NCI-H2196 treated with DMSO at 0.1 percent for 48 hours (cell line): ENCODE data around the gene STK11.
"Not testable (repeated sequence)": the region's sequence is repeated elsewhere in the genome, so short reads cannot be mapped to it uniquely, and the experiment has no call there.

Experiments
- DNase-seq: peaks from one replicate; lab custom pipeline; 2025; ENCODE audit not compliant: unreplicated experiment; lab: John Stamatoyannopoulos, UW

Gene STK11

DNA sequence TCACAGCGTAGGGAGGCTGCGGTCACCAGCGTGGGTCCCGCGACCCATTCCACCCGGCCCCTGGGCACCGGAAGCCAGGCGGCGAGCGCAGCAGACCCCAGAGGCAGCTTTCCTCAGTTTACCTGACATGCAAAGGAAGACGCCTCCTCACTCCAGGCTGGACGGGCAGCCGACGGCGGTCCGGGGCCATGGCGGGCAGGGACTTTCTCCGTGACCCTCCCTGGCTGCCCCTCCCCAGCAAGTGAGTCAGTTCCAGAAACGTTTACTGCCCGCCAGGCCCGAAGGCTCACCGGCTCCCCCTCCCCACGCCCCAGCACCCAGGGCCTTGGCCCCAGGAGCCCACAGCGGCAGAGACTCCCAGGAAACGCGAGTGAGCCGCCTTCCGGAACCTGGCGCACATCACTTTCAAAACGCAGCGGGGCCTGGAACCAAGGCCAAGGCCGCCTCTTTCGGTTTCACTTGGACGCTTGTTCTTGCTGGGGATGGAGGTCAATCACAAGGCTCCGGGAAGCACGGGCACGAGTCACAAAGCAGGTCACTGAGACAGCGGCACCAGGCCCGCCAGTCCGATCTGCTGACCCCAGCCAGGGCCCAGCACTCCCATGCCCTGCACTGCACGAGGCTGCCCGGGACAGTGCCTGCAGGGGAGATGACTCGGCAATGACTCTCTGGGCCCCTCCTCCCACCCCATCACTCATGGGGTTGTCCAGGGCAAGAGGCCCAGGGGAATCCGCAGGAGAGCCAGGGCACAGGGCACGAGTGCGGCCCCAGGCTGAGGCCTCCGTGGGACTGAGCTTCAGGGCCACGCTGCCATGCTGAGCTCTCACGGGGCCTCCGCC, 36.8 kb upstream of the STK11 start:
- no peak for DNase-seq

DNA sequence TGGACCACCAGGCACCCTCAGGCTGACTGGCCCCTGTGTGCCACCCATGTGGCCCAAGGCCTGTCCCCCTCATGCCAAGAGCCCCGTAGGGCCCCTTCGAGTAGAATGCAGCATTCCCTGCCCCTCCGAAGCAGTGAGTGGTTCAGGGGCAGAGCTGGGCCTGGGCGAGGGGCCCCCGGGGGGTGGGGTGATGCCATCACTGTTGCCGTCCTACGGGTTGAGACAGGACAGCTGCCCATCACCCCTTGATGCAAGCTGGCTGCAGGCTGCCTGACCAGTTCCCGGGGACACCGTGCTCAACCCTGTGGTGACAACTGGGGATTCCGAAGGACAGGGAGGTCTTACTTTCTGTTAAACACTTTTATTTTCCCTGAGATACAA, 36.2 kb upstream of the STK11 start:
- no peak for DNase-seq

- no peak for DNase-seq
Measured at GRCh38 chr19:1169921-1170885, 35.4 kb upstream of the STK11 start.

GRCh38 chr19:1170938-1171754, 34.4 kb upstream of the STK11 start:
- no peak for DNase-seq

GRCh38 chr19:1171755-1172352, 33.7 kb upstream of the STK11 start:
- peak; percentile 35 for DNase-seq

GRCh38 chr19:1172353-1173158, 33.0 kb upstream of the STK11 start:
- DNase-seq, result no peak

DNA sequence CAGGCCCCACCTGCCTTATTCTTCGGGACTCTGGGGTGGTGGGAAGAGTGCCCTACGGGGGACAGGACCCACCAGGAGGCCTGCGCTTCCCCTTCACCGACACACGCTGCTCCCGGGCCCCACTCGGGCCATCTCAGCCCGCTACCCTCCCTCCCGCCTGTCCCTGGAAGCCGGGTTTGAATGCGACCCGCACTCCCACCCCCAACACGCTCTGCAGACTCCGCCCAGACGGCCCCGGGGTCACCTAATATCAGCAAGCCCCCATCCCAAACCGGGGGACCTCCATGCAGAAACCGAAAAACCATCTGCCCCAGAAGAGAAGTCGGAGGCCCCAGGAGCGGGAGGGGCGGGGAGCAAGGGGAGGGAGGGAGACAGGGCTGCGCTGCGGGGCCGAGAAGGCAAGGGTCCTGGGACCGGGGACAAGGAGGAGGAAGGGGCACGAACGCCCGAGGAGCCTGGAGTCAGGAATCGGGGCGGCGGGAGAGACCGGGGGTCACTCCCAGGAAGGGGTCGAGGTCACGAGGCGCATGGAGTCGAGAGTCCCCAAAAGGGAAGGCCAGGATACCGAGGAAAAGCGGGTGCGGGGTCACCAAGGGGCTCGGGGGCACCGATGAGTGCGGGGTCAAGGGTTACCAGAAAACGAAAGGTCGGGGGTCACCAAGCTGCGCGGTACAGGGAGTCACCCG, 32.3 kb upstream of the STK11 start:
- no peak for DNase-seq

DNA sequence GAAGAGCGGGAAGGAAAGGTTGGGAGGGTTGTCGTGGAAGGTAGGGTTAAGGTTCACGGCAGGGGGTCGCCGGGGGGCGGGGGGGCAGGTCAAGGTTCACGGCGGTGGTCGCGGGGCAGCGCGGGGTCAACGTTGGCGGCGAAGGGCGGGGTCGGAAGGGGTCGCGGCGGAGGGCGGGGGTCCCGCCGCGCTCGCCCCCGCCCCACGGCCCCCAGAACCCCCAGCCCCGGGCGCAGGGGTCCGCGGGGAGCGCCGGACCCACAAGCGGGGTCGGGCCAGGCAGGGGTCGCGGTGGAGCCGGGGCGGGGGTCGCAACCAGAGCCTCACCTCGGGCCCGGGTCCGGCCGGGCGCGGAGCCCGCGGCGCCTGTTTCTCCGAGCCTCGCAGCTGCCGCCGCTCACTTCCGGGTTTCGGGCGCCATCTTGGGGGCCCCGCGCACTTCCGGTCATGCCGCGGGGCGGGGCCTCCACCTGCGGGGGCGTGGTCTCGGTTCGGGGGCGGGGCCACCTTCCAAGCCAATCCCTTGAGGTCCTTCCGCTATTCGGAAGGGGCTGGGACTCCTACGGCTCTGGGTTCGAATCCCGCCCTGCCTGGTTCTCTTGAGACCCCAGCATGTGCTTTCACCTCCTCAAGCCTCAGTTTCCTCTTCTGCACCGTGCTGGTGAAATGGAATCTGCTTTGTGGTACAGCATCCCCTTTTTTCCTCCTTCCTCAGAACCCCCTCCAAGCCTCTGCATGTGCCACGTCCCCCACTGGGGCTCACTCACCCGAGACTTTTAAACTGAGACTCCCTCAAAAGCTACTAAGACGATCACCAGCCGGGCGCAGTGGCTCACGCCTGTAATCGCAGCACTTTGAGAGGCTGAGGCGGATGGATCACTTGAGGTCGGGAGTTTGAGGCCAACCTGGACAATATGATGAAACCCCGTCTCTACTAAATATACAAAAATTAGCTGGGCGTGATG, 31.5 kb upstream of the STK11 start, which contains the start of gene SBNO2:
Gene SBNO2, minus strand, starts transcription at position 424 of the 965 bp plus-strand sequence. CDS start 19,992 bp downstream, outside the sequence.
- DNase-seq, result peak; percentile 62

GRCh38 chr19:1177322-1178114, 28.1 kb upstream of the STK11 start:
- DNase-seq, result no peak

DNA sequence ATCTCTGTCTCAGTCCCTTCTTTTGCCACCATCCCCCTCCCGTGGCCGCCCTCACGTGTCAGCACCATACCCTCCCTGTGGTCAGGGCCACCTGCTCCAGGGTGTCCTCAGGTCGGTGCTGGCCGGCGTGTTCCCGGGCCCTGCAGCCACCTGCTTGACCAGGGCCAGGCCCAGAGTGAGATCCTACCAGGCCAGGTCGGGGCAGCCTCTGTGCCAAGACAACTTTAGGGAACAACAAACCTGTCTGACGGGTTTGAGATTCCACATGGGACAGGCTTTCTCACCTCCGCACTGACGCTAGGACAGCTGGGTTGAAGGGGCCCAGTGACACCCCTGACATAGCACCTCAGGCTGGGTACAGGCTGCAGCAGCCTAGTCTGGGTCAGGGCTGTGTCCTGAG, 24.0 kb upstream of the STK11 start:
- no peak for DNase-seq

DNA sequence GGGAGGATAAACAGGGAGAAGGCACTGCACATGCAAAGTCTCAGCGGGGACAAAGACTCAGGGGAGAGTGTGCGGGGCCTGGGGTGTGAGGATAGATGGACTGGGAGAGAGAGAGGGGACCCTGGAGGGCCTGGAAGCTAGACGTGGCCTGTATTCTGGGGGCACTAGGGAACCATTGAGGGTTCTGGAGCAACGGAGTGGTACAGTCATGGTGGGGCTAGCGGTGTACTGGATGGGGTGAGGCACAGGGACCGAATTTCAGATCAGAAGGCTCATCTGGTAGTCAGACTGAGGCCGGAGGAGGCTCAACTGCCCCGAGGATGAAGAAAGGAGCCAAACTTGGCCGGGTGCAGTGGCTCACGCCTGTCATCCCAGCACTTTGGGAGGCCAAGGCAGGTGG, 23.5 kb upstream of the STK11 start:
- DNase-seq, result no peak

DNA sequence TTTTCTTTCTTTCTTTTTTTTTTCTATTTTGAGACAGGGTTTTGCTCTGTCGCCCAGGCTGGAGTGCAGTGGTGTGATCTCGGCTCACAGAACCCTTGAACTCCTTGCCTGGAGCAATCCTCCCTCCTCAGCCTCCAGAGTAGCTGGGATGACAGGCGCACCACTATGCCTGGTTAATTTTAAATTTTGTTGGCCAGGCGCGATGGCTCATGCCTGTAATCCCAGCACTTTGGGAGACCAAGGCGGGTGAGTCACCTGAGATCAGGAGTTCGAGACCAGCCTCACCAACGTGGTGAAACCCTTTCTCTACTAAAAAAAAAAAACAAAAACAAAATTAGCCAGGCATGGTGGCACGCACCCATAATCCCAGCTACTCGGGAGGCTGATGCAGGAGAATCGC, 22.9 kb upstream of the STK11 start:
- DNase-seq, result no peak

GRCh38 chr19:1183543-1184172, 21.9 kb upstream of the STK11 start:
- DNase-seq, result no peak

DNA sequence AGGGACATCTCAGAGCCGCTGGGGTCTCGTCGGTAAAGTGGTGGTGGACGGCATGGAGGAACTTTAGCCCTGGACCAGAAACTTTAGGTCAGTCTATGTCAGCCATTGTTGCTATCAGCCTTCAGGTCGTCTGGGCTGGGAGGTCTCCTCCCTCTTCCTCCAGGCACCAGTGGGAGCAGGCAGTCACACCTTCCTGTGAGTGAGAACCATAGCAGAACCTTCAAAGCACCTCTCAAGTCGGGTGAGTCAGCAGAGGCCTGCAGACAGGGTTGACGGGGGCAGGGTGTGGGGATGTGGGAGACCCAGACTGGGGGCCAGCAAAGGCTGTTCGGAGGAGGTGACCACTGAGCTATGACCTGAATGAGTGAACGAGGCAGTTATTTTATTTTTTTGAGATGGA, 16.2 kb upstream of the STK11 start:
- DNase-seq, result no peak

- DNase-seq, result no peak
Measured at GRCh38 chr19:1199531-1199930, 6.0 kb upstream of the STK11 start.

- not testable (repeated sequence) for DNase-seq
Measured at GRCh38 chr19:1200614-1201013, 5.0 kb upstream of the STK11 start.
